Loucy (cell line): Measurements from ENCODE around the gene POLD4.

Experiments used
- H2AFZ ChIP-seq: fragments of 200-600 bp; sonication (generic); 2 replicates; pipeline ENCODE4 v1.6.0; 2016; ENCODE audit warnings: antibody characterized with exemption, mild to moderate bottlenecking, low read length, moderate library complexity
- H3F3A ChIP-seq: fragments of 200-600 bp; 2 replicates; pipeline ENCODE4 v1.6.0; 2016; ENCODE audit warnings: antibody characterized with exemption, low read depth, mild to moderate bottlenecking
- H3K27me3 ChIP-seq: fragments of 200-600 bp; sonication (generic); 2 replicates; pipeline ENCODE4 v1.6.1; 2014; ENCODE audit warnings: low read length, mild to moderate bottlenecking; ENCODE audit not compliant: insufficient read depth, poor library complexity, severe bottlenecking
- H3K36me3 ChIP-seq: fragments of 200-600 bp; sonication (generic); 2 replicates; pipeline ENCODE4 v1.6.1; 2016; ENCODE audit warnings: low read length; ENCODE audit not compliant: insufficient read depth
- H3K4me1 ChIP-seq: fragments of 200-600 bp; sonication (generic); 2 replicates; pipeline ENCODE4 v1.5.1; 2014; ENCODE audit warnings: low read length, mild to moderate bottlenecking; ENCODE audit not compliant: insufficient read depth, poor library complexity, severe bottlenecking
- H3K4me2 ChIP-seq: fragments of 200-600 bp; sonication (generic); 2 replicates; pipeline ENCODE4 v1.6.0; 2014; ENCODE audit warnings: antibody characterized with exemption, low read length, low read depth, mild to moderate bottlenecking; ENCODE audit not compliant: poor library complexity, severe bottlenecking
- H3K4me3 ChIP-seq: fragments of 200-600 bp; sonication (generic); 2 replicates; pipeline ENCODE4 v1.5.1; 2014; ENCODE audit warnings: low read length, mild to moderate bottlenecking, mixed read lengths; ENCODE audit not compliant: poor library complexity, severe bottlenecking
- H3K79me2 ChIP-seq: fragments of 200-600 bp; sonication (generic); 2 replicates; pipeline ENCODE4 v1.6.1; 2014; ENCODE audit warnings: low read length; ENCODE audit not compliant: insufficient read depth
- H3K9ac ChIP-seq: fragments of 200-600 bp; sonication (generic); 2 replicates; pipeline ENCODE4 v1.6.0; 2014; ENCODE audit warnings: mild to moderate bottlenecking, low read depth, low read length, moderate library complexity; ENCODE audit not compliant: poor library complexity, severe bottlenecking
- H3K9me2 ChIP-seq: fragments of 200-600 bp; sonication (generic); replicated peaks from 2 replicates; pipeline ENCODE4 v1.6.1; 2016; ENCODE audit warnings: low read depth, low read length, mixed read lengths
- H3K9me3 ChIP-seq: fragments of 200-600 bp; sonication (generic); 2 replicates; pipeline ENCODE4 v1.6.1; 2014; ENCODE audit warnings: mild to moderate bottlenecking, antibody characterized with exemption, low read length, low read depth; ENCODE audit not compliant: insufficient read depth
- H4K20me1 ChIP-seq: fragments of 200-600 bp; sonication (generic); 2 replicates; pipeline ENCODE4 v1.6.0; 2014; ENCODE audit warnings: antibody characterized with exemption, low read length, mild to moderate bottlenecking; ENCODE audit not compliant: insufficient read depth, poor library complexity, severe bottlenecking
- CTCF ChIP-seq: fragments of 200-600 bp; sonication (generic); conservative IDR thresholded peaks from 2 replicates; pipeline ENCODE4 v1.5.1; 2014; ENCODE audit warnings: mild to moderate bottlenecking, antibody characterized with exemption, low read length
- EZH2phosphoT487 ChIP-seq: fragments of 200-600 bp; IDR thresholded peaks from 2 replicates; pipeline ENCODE4 v1.6.1; 2018; ENCODE audit warnings: antibody characterized with exemption, mild to moderate bottlenecking, moderate library complexity, borderline replicate concordance

Gene POLD4

GRCh38 chr11:67372993-67373647 is 19.8 kb upstream of the POLD4 start, which contains the start of gene CLCF1:
Gene CLCF1, minus strand, starts transcription at chr11:67373598. Its CDS starts 59 bp downstream, at chr11:67373539.
- H3K9me2 ChIP-seq: no peaks in the 10 kb centered on the region
- peak within 1 kb of the TSS; percentile 95 for H3K4me2 ChIP-seq
- H3K79me2 ChIP-seq: peaks cover 4% of the 10 kb centered on the region; the same call in 1 of the 2 replicates
- H2AFZ ChIP-seq: peak within 1 kb of the TSS; percentile 91
- no peaks in the 10 kb centered on the region for H3K9me3 ChIP-seq
- no peaks in the 10 kb centered on the region for H3K36me3 ChIP-seq
- H3K9ac ChIP-seq: peak within 1 kb of the TSS; percentile 75
- H3K4me3 ChIP-seq: peak within 1 kb of the TSS; percentile 90
- H3K27me3 ChIP-seq: no peaks in the 10 kb centered on the region
- no peaks in the 10 kb centered on the region for H4K20me1 ChIP-seq
- TF ChIP-seq EZH2phosphoT487 (no peak), CTCF (no peak)
- H3F3A ChIP-seq: no peaks in the 10 kb centered on the region
- peaks cover 61% of the 10 kb centered on the region for H3K4me1 ChIP-seq

DNA sequence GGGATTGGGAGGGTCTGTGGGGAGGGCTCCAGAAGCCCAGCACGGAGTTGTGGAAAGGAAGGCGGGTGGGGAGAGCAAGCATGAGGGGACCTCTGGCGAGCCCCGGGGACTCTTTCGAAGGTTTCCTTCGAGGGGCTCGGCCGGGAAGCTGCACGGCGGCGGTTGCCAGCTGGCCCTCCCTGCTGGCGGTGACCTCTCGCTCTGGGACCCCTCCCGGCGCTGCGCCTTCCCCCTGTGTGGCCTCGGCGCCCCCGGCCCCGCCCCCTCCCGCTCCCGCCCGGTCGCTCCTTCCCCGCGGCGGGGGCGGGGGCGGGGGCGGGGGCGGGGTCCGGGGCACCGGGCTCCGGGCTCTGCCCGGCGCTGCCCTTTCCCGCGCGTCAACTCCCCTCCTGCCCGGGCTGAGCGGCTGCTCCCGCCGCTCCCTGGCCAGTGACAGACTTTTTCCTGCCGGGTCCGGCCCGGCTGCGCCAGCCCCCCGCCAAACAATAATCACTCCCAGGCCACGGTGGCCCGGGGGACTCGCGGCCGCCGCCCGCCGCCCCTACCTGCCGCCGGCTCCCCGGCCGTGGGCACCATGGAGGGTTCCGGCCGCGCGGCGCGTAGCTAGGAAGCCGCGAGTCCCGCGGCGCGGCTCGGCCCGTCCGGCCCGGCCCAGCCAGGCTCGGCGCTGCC is 19.1 kb upstream of the POLD4 start:
- Histone ChIP-seq H3K4me1 (peaks cover 62% of the 10 kb centered on the region), H3K9ac (peak overlapping the region; percentile 75), H4K20me1 (no peaks in the 10 kb centered on the region), H3K4me2 (peak overlapping the region; percentile 95), H3K9me2 (no peaks in the 10 kb centered on the region), H3K9me3 (no peaks in the 10 kb centered on the region), H3F3A (no peaks in the 10 kb centered on the region), H3K4me3 (peak overlapping the region; percentile 90), H3K36me3 (no peaks in the 10 kb centered on the region), H3K27me3 (no peaks in the 10 kb centered on the region), H3K79me2 (peaks cover 4% of the 10 kb centered on the region; the same call in 1 of the 2 replicates), H2AFZ (peak overlapping the region; percentile 15; the same call in 1 of the 2 replicates)
- TF ChIP-seq EZH2phosphoT487 (no peak), CTCF (no peak)

- H3K36me3 ChIP-seq: no peaks in the 10 kb centered on the region
- TF ChIP-seq EZH2phosphoT487 (no peak), CTCF (no peak)
- H3K4me3 ChIP-seq: peak overlapping the region; percentile 73
- H3K79me2 ChIP-seq: peaks cover 4% of the 10 kb centered on the region; the same call in 1 of the 2 replicates
- H3K27me3 ChIP-seq: no peaks in the 10 kb centered on the region
- no peaks in the 10 kb centered on the region for H3K9me3 ChIP-seq
- peak overlapping the region; percentile 75 for H3K9ac ChIP-seq
- H3F3A ChIP-seq: no peaks in the 10 kb centered on the region
- H3K4me2 ChIP-seq: peak overlapping the region; percentile 89
- H4K20me1 ChIP-seq: no peaks in the 10 kb centered on the region
- H2AFZ ChIP-seq: 0 out of 2 replicates have a peak overlapping the region, but pooled peaks have one; percentile 15
- H3K4me1 ChIP-seq: peaks cover 62% of the 10 kb centered on the region
- no peaks in the 10 kb centered on the region for H3K9me2 ChIP-seq
These were observed 18.6 kb upstream of the POLD4 start for GRCh38 chr11:67371911-67372320.
